GM12878 (cell line): ENCODE measurements around the gene WWP2. TPM values are rescaled to one million over a fixed set of nuclear protein-coding genes. Genes with fewer than 3 reads are reported as not detected.

ENCODE experiments used
- ATAC-seq: fragments of 200-7000 bp; cut with Tn5 transposase; 3 replicates; pipeline ENCODE4 v1.9.1; 2020; ENCODE audit warnings: mild to moderate bottlenecking, moderate library complexity
- BruUV-seq: library from RNA; stranded (reverse); fragments of 400-500 nt; replicated peaks from 2 replicates; lab custom pipeline; 2021; lab: Mats Ljungman, UMichigan
- CTCF ChIA-PET: fragments of 300-600 bp; sonication (Branson Sonifier 250); formaldehyde crosslinking; extraction: SDS; loops from one replicate; lab custom pipeline; 2021; ENCODE audit warnings: inconsistent platforms; lab: Yijun Ruan, JAX
- POLR2A ChIA-PET: fragments of 350-600 bp; formaldehyde crosslinking; extraction: SDS; loops from one replicate; lab custom pipeline; 2021; ENCODE audit warnings: inconsistent platforms; lab: Charles Lee
- RAD21 ChIA-PET: fragments of 300-600 bp; sonication (Branson Sonifier 250); formaldehyde crosslinking; loops from one replicate; lab custom pipeline; 2023; ENCODE audit warnings: antibody characterized with exemption; ENCODE audit not compliant: unreplicated experiment; lab: Charles Lee
- SMC1A ChIA-PET: fragments of 300-600 bp; sonication (Branson Sonifier 250); formaldehyde crosslinking; loops from one replicate; lab custom pipeline; 2023; ENCODE audit not compliant: unreplicated experiment, uncharacterized antibody; lab: Charles Lee
- DNase-seq: peaks from one replicate; pipeline ENCODE4 v3.0.0-alpha.2; 2011; ENCODE audit warnings: low read depth, low spot score
- FAIRE-seq: peaks from 3 replicates; lab custom pipeline; 2011; peaks lifted over from hg19 to GRCh38; lab: Jason Lieb, UNC
- H2AFZ ChIP-seq: 2 replicates; pipeline ENCODE4 v1.6.0; 2011; ENCODE audit warnings: low read depth, low read length, control low read depth; ENCODE audit not compliant: control insufficient read depth
- H3K27ac ChIP-seq: 2 replicates; pipeline ENCODE4 v1.5.1; 2011; ENCODE audit warnings: control low read depth; ENCODE audit not compliant: control insufficient read depth, insufficient read depth
- H3K27me3 ChIP-seq, 2 experiments: replicated peaks in 1 of 2; 2 replicates each; pipeline versions ENCODE4 v1.6.0 to v1.6.1; 2011; ENCODE audit warnings: low read length in 1 of 2; ENCODE audit not compliant: control insufficient read depth in 2 of 2, insufficient read depth in 2 of 2
- H3K36me3 ChIP-seq, 2 experiments: 2 replicates each; pipeline ENCODE4 v1.5.1; 2011; ENCODE audit warnings: low read length in 1 of 2; ENCODE audit not compliant: control insufficient read depth in 2 of 2, insufficient read depth in 2 of 2
- H3K4me1 ChIP-seq: 2 replicates; pipeline ENCODE4 v1.6.1; 2011; ENCODE audit warnings: mild to moderate bottlenecking, low read length, moderate library complexity, mixed read lengths; ENCODE audit not compliant: control insufficient read depth, insufficient read depth
- H3K4me2 ChIP-seq: 2 replicates; pipeline ENCODE4 v1.6.0; 2011; ENCODE audit warnings: control low read depth; ENCODE audit not compliant: control insufficient read depth, insufficient read depth
- H3K4me3 ChIP-seq: fragments of 200-600 bp; sonication (generic); 2 replicates; pipeline ENCODE4 v1.5.1; 2016
- H3K79me2 ChIP-seq: 2 replicates; pipeline ENCODE4 v1.6.0; 2011; ENCODE audit warnings: low read length; ENCODE audit not compliant: control insufficient read depth, insufficient read depth
- H3K9ac ChIP-seq: 2 replicates; pipeline ENCODE4 v1.8.0; 2011; ENCODE audit warnings: low read length, control low read depth, mixed read lengths; ENCODE audit not compliant: control insufficient read depth, insufficient read depth
- H3K9me3 ChIP-seq: replicated peaks from 3 replicates; pipeline ENCODE4 v1.5.1; 2011; ENCODE audit warnings: mild to moderate bottlenecking, low read length; ENCODE audit not compliant: control insufficient read depth, insufficient read depth
- H4K20me1 ChIP-seq: 2 replicates; pipeline ENCODE4 v1.6.0; 2011; ENCODE audit not compliant: control insufficient read depth, insufficient read depth
- CUX1 ChIP-seq: IDR thresholded peaks from 2 replicates; pipeline ENCODE4 v1.6.1; 2012; ENCODE audit warnings: improper control_type of control experiment, low read depth, low read length; ENCODE audit not compliant: insufficient replicate concordance
- SREBF2 ChIP-seq: IDR thresholded peaks from 2 replicates; pipeline ENCODE4 v1.6.1; 2012; ENCODE audit warnings: mild to moderate bottlenecking, low read length
- TAF1 ChIP-seq: IDR thresholded peaks from 2 replicates; pipeline ENCODE4 v1.6.1; 2011; ENCODE audit warnings: mild to moderate bottlenecking, low read depth, low read length, borderline replicate concordance
- ZBTB11 ChIP-seq: fragments of 450-650 bp; formaldehyde crosslinking; IDR thresholded peaks from 2 replicates; pipeline ENCODE4 v1.5.0; 2022; ENCODE audit warnings: mild to moderate bottlenecking, missing genetic modification characterization
- WGBS: methylation state at CpG from one replicate; pipeline ENCODE4 v1.1.6; 2016; ENCODE audit warnings: low lambda C conversion rate; ENCODE audit not compliant: insufficient replicate concordance, insufficient coverage; ENCODE audit errors: missing lambda C conversion rate; 5-methylcytosine and 5-hydroxymethylcytosine counted together
- in situ Hi-C: fragments of 300-500 bp; cut with MboI; formaldehyde crosslinking; loops from 9 replicates; pipeline ENCODE4 v1.14.3; 2018; ENCODE audit warnings: mixed read lengths
- intact Hi-C: fragments of 100-400 bp; cut with micrococcal nuclease; formaldehyde crosslinking; loops from one replicate; pipeline ENCODE4 v1.14.2; 2022; ENCODE audit not compliant: unreplicated experiment
- polyA plus RNA-seq, 11 experiments: library from polyadenylated mRNA; depleted of rRNA in 4 of 11; unstranded in 6 of 11; stranded (reverse) in 5 of 11; fragments of >200 nt; fragmentation: Nextera tagmentation in 4 of 11; fragmentation: Illumina TruSeq in 1 of 11; extraction: Ambion mirVana in 4 of 11; extraction: Trizol in 1 of 11; gene quantifications; 1 replicate in 1 of 11; 2 replicates in 10 of 11; pipeline versions ENCODE4 v1.2.1 to v1.2.3, GENCODE V29; 2011 to 2016; ENCODE audit warnings: inconsistent platforms in 2 of 11, missing spikeins in 2 of 11, low read depth in 1 of 11
- total RNA-seq, 4 experiments: library from RNA; depleted of rRNA in 3 of 4; stranded (reverse); fragments of >200 nt in 3 of 4; fragmentation: Illumina TruSeq in 1 of 4; extraction: Trizol in 1 of 4; gene quantifications; 2 replicates each; pipeline versions ENCODE4 v1.2.1 to v1.2.3, GENCODE V29; 2013 to 2021

Gene WWP2
- total and polyA plus RNA-seq, 10 of the 15 experiments (the other 5 are each of a cell fraction or from before 2014, with no cell fraction given), result 2.8 to 47.0 (median 23.8) TPM

- no peaks in the 10 kb centered on the region for H3K79me2 ChIP-seq
- 91% methylated on average over 5 of the region's 5 CpGs for WGBS
- no peak for DNase-seq
- H3K27me3 ChIP-seq, result no peaks in the 10 kb centered on the region
- no peak for TF ChIP-seq TAF1
- no peak for TF ChIP-seq SREBF2
- no peak for TF ChIP-seq CUX1
- no peak for TF ChIP-seq ZBTB11
- H3K9me3 ChIP-seq, result no peaks in the 10 kb centered on the region
- H3K36me3 ChIP-seq, result no peaks in the 10 kb centered on the region
- no peak overlapping the region for H3K4me2 ChIP-seq
- peaks cover 12% of the 10 kb centered on the region for H3K4me1 ChIP-seq
- ATAC-seq, result no peak
- in situ Hi-C loops (no loop called here), intact Hi-C loops (no loop called here)
- no peak overlapping the region for H2AFZ ChIP-seq
- H4K20me1 ChIP-seq, result no peaks in the 10 kb centered on the region
- FAIRE-seq, result no peak
- SMC1A ChIA-PET, result no interaction called here
- H3K9ac ChIP-seq, result no peak overlapping the region
- CTCF ChIA-PET, result no interaction called here
- RAD21 ChIA-PET, result no interaction called here
- no TSS peak for BruUV-seq
- POLR2A ChIA-PET, result interaction anchor here (0.6 kb wide), 1 partner anchor 10 kb away, joined by 3 read pairs; no protein-coding TSS in a partner anchor
- H3K27ac ChIP-seq, result no peak overlapping the region
- no peak overlapping the region for H3K4me3 ChIP-seq
Measured at GRCh38 chr16:69827524-69827923, 65.4 kb downstream of the WWP2 start.
